Uterus (tissue), 4 donors: ENCODE data around the gene ZC3H7B. TPM values are rescaled to one million over a fixed set of nuclear protein-coding genes. Genes with fewer than 3 reads are reported as not detected.

Experiments used
- DNase-seq, 2 donors: peaks; one replicate each; pipeline ENCODE4 v3.0.0-alpha.2; 2019 to 2020
- H3K27ac ChIP-seq, 2 donors: fragments of 200-600 bp; sonication (generic); 1 replicate in 1 of 2; 2 replicates in 1 of 2; pipeline ENCODE4 v1.5.1; 2016 to 2018
- H3K27me3 ChIP-seq, 2 donors: fragments of 200-600 bp; sonication (generic); one replicate each; pipeline ENCODE4 v1.5.1; 2018 to 2019; ENCODE audit warnings: control low read depth in 1 of 2
- H3K36me3 ChIP-seq, 2 donors: fragments of 200-600 bp; sonication (generic); one replicate each; pipeline ENCODE4 v1.5.1; 2019; ENCODE audit warnings: control low read depth in 1 of 2
- H3K4me1 ChIP-seq, 2 donors: fragments of 200-600 bp; sonication (generic); one replicate each; pipeline ENCODE4 v1.5.1; 2018 to 2019; ENCODE audit warnings: control low read depth in 1 of 2
- H3K4me3 ChIP-seq, 2 donors: fragments of 200-600 bp; sonication (generic); 1 replicate in 1 of 2; 2 replicates in 1 of 2; pipeline ENCODE4 v1.5.1; 2018 to 2019; ENCODE audit warnings: mild to moderate bottlenecking in 1 of 2
- H3K9me3 ChIP-seq, 2 donors: fragments of 200-600 bp; sonication (generic); one replicate each; pipeline ENCODE4 v1.5.1; 2019; ENCODE audit warnings: control low read depth in 1 of 2
- CTCF ChIP-seq, 4 experiments: fragments of 200-600 bp in 2 of 4; fragments of 450-650 bp in 2 of 4; sonication (generic) in 2 of 4; IDR thresholded peaks; one replicate each; pipeline ENCODE4 v1.5.1; 2016 to 2019; ENCODE audit warnings: antibody characterized with exemption in 4 of 4, mild to moderate bottlenecking in 2 of 4, moderate library complexity in 1 of 4
- POLR2A ChIP-seq, 2 donors: fragments of 450-650 bp; IDR thresholded peaks; one replicate each; pipeline ENCODE4 v1.6.1; 2016; ENCODE audit warnings: antibody characterized with exemption in 2 of 2, mild to moderate bottlenecking in 1 of 2, moderate library complexity in 1 of 2
- intact Hi-C: fragments of 100-400 bp; cut with DNase I; formaldehyde crosslinking; loops from one replicate; pipeline ENCODE4 v1.15.1; 2023; ENCODE audit warnings: low total_unique reads
- total RNA-seq, 4 donors: library from RNA; depleted of rRNA in 3 of 4; stranded (reverse); fragments of >200 nt in 3 of 4; gene quantifications; one replicate each; pipeline versions ENCODE4 v1.1.0 to v1.2.4, GENCODE V29; 2014 to 2023
- donor health status: DM: yes; HTN: yes; CAD: no.

ZC3H7B gene
- total RNA-seq, 4 donors from 2014 or later = 14.1 to 74.1 (median 28.2) TPM

DNA sequence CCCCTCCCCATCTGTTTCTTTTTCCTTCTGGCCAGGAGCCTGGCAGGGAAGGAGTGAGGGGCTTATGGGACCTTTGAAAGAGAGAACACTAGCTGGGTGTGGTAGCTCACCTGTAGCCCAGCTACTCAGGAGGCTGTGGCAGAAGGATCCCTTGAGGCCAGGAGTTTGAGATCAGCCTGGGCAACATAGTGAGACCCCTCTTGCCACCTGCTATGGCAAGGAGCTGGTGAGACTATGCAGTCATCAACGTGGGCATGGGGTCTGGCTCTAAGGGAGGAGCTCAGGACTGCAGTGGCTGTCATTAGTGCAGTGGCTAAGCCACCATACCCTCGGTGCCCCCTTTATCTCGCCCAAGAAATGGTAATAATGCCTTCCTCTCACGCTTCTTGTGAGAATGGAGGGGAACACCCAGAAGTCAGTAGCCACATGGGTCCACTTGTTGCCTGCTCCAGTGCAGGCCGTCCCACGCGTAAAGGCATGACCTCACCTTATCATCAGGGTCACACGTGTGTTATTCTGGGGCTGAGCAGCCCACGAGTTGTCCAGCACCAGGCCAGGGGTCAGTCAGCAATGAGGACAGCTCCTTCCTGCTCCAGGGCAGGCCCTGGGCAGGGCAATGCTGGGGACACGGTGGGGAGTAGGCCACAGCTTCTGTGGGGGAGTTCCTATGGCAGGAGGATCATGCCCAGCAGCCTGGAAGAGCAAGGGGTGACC is 52.7 kb downstream of the ZC3H7B start:
- Histone ChIP-seq H3K36me3 (no peaks in the 10 kb centered on the region), H3K4me1 (no peaks in the 10 kb centered on the region), H3K27me3 (no peaks in the 10 kb centered on the region), H3K27ac (no peak overlapping the region), H3K9me3 (no peaks in the 10 kb centered on the region), H3K4me3 (no peak overlapping the region)
- TF ChIP-seq POLR2A (IDR thresholded peaks at IDR 0.05) = no peak
- no peak for TF ChIP-seq CTCF (IDR thresholded peaks at IDR 0.05)
- no peak for DNase-seq
- intact Hi-C loops = no loop called here

- no peak for TF ChIP-seq CTCF (IDR thresholded peaks at IDR 0.05)
- TF ChIP-seq POLR2A (IDR thresholded peaks at IDR 0.05) = no peak
- H3K4me3 ChIP-seq = no peak overlapping the region
- no peaks in the 10 kb centered on the region for H3K27me3 ChIP-seq
- no peak overlapping the region for H3K27ac ChIP-seq
- no peaks in the 10 kb centered on the region for H3K9me3 ChIP-seq
- intact Hi-C loops = no loop called here
- no peak for DNase-seq
- H3K36me3 ChIP-seq = no peaks in the 10 kb centered on the region
- H3K4me1 ChIP-seq = no peaks in the 10 kb centered on the region
Measured at GRCh38 chr22:41354979-41355378, 53.7 kb downstream of the ZC3H7B start.

- Histone ChIP-seq H3K36me3 (no peaks in the 10 kb centered on the region), H3K4me3 (no peak overlapping the region), H3K9me3 (no peaks in the 10 kb centered on the region), H3K27ac (no peak overlapping the region), H3K27me3 (no peaks in the 10 kb centered on the region), H3K4me1 (no peaks in the 10 kb centered on the region)
- no peak for DNase-seq
- intact Hi-C loops = no loop called here
- TF ChIP-seq POLR2A (IDR thresholded peaks at IDR 0.05) = no peak
- TF ChIP-seq CTCF (IDR thresholded peaks at IDR 0.05) = no peak
Measured at GRCh38 chr22:41355895-41356294, 54.6 kb downstream of the ZC3H7B start.

DNA sequence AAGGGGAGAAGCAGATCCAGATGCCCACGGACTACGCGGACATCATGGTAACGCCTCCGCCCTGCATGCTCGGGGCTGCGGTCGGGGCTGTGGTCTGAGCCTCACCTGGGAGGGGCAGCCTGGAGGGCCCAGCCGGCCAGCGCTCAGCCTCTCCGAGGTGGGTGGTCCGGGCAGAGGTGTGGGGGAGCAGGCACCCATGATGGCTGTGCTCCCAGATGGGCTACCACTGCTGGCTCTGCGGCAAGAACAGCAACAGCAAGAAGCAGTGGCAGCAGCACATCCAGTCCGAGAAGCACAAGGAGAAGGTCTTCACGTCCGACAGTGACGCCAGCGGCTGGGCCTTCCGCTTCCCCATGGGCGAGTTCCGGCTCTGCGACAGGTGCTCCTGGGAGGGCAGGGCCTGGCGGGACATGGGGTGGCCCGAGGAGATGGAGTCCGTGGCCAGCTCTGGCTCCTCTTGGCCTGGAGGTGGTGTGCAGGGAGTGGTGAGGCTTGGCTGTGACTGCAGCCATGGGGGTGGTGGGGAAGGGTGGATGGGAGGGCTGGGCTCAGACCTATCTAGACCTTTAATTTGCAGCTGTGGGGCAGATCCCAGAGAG is 55.2 kb downstream of the ZC3H7B start:
- intact Hi-C loops = no loop called here

More for the DNA sequence above, 55.2 kb downstream of the ZC3H7B start:
- no peak for TF ChIP-seq POLR2A (IDR thresholded peaks at IDR 0.05)
- no peak for TF ChIP-seq CTCF (IDR thresholded peaks at IDR 0.05)
- no peak for DNase-seq
- no peak overlapping the region for H3K27ac ChIP-seq
- H3K4me3 ChIP-seq = no peak overlapping the region
- no peaks in the 10 kb centered on the region for H3K4me1 ChIP-seq
- H3K36me3 ChIP-seq = no peaks in the 10 kb centered on the region
- H3K9me3 ChIP-seq = no peaks in the 10 kb centered on the region
- no peaks in the 10 kb centered on the region for H3K27me3 ChIP-seq
